ENCODE results near the gene STAC3. TPM values are rescaled to one million over a fixed set of nuclear protein-coding genes. Genes with fewer than 3 reads are reported as not detected.

STAC3 gene
- polyA plus RNA-seq, 2 of the 4 experiments (the other 2 are of a cell fraction) = 0.40 to 0.43 TPM

- no peaks in the 10 kb centered on the region for H3K4me1 ChIP-seq
- no peak overlapping the region for H3K4me2 ChIP-seq
- peak in 1 of 2 experiments; percentile 19 for DNase-seq (ENCODE audit: low read depth in 1 of 2, low spot score in 1 of 2)
- WGBS (ENCODE audit: missing lambda C conversion rate) = 88% methylated on average over 7 of the region's 7 CpGs
- ChIA-PET POLR2A (no interaction called here), CTCF (interaction anchor here (0.6 to 18.3 kb wide), 2 partner anchors 173 to 187 kb away, joined by 3 to 316 read pairs; partner anchors contain the start of genes GLI1 and INHBE)
- ATAC-seq = no peak
- TF ChIP-seq RARB (CRISPR knock-in tag; IDR thresholded peaks at IDR 0.05) (no peak), EP300 (IDR thresholded peaks at IDR 0.05) (no peak), MAFK (IDR thresholded peaks at IDR 0.05; ENCODE audit: partially characterized antibody) (peak; percentile 26), ZSCAN20 (CRISPR knock-in tag; IDR thresholded peaks at IDR 0.05) (no peak)
- no peak overlapping the region for H3K4me3 ChIP-seq
- peak overlapping the region in 1 of 2 experiments; percentile 44; a peak in 2 of 6 replicates for H3K27ac ChIP-seq
- FAIRE-seq = no peak
- no peaks in the 10 kb centered on the region for H3K9me3 ChIP-seq
These were observed 17.3 kb upstream of the STAC3 start for GRCh38 chr12:57268264-57268663.

DNA sequence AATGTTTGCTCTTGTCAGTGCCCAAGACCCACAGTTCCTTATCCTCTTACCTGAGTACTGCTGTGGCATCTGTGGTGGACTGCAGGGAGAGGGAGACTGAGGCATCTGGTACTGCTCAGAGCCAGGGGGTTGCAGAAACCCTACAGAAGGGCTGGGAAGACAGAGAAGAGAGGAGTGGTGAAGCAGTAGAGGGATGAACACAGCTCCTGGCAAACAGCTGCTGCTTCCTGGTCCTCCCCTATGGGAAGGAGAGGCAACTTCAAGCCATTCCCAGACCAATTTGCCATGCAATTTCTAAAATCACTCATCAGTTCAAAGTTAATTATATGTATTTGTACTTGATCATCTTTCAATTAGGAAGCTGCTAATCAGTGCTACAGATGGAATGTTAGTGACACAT, 15.7 kb upstream of the STAC3 start:
- Histone ChIP-seq H3K27ac (no peak overlapping the region), H3K4me3 (no peak overlapping the region), H3K9me3 (no peaks in the 10 kb centered on the region), H3K4me1 (0 out of 3 replicates have a peak, but pooled peaks cover 3% of the 10 kb centered on the region), H3K4me2 (no peak overlapping the region)
- no peak for TF ChIP-seq REST (IDR thresholded peaks at IDR 0.05)
- TF ChIP-seq RCOR1 (IDR thresholded peaks at IDR 0.05; ENCODE audit: low read depth, low read length) = no peak
- no peak for TF ChIP-seq ELK1 (IDR thresholded peaks at IDR 0.05; ENCODE audit: low read depth, low read length)
- TF ChIP-seq NR3C1 (IDR thresholded peaks at IDR 0.05) = no peak
- TF ChIP-seq, protein P1, sequence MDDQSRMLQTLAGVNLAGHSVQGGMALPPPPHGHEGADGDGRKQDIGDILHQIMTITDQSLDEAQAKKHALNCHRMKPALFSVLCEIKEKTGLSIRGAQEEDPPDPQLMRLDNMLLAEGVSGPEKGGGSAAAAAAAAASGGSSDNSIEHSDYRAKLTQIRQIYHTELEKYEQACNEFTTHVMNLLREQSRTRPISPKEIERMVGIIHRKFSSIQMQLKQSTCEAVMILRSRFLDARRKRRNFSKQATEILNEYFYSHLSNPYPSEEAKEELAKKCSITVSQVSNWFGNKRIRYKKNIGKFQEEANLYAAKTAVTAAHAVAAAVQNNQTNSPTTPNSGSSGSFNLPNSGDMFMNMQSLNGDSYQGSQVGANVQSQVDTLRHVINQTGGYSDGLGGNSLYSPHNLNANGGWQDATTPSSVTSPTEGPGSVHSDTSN (IDR thresholded peaks at IDR 0.05) = no peak
- TF ChIP-seq, protein P2, sequence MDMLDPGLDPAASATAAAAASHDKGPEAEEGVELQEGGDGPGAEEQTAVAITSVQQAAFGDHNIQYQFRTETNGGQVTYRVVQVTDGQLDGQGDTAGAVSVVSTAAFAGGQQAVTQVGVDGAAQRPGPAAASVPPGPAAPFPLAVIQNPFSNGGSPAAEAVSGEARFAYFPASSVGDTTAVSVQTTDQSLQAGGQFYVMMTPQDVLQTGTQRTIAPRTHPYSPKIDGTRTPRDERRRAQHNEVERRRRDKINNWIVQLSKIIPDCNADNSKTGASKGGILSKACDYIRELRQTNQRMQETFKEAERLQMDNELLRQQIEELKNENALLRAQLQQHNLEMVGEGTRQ (IDR thresholded peaks at IDR 0.05) = no peak
- no peak for TF ChIP-seq ATOH8 (CRISPR knock-in tag; IDR thresholded peaks at IDR 0.05; ENCODE audit: low read depth)
- TF ChIP-seq SREBF2 (IDR thresholded peaks at IDR 0.05) = no peak
- no peak for TF ChIP-seq JUN (IDR thresholded peaks at IDR 0.05)
- TF ChIP-seq MAZ (IDR thresholded peaks at IDR 0.05; ENCODE audit: borderline replicate concordance, low read depth, low read length) = no peak
- TF ChIP-seq ZC3H11A (IDR thresholded peaks at IDR 0.05) = no peak
- TF ChIP-seq PHF8 (IDR thresholded peaks at IDR 0.05; ENCODE audit: borderline replicate concordance, low read depth) = no peak
- TF ChIP-seq CBX8 (IDR thresholded peaks at IDR 0.05) = no peak
- no peak for TF ChIP-seq HES2 (IDR thresholded peaks at IDR 0.05)
- DNase-seq (ENCODE audit: low read depth in 1 of 2, low spot score in 1 of 2) (no peak), ATAC-seq (no peak), FAIRE-seq (no peak)
- ChIA-PET POLR2A (no interaction called here), CTCF (interaction anchor here (0.6 to 18.3 kb wide), 11 partner anchors 9 to 189 kb away, joined by 3 to 316 read pairs (median 4); partner anchors contain the start of genes GLI1, INHBE and STAC3)
